T-helper 17 cell (primary cell): Measurements from ENCODE around the gene IL1R2. TPM values are rescaled to one million over a fixed set of nuclear protein-coding genes. Genes with fewer than 3 reads are reported as not detected.
"Not testable (repeated sequence)": the region's sequence is repeated elsewhere in the genome, so short reads cannot be mapped to it uniquely, and the experiment has no call there.

Source experiments
- ATAC-seq: fragments of 150-1000 bp; cut with Tn5 transposase; 2 replicates; pipeline ENCODE4 v1.10.0; 2021; ENCODE audit warnings: mild to moderate bottlenecking, moderate library complexity
- DNase-seq, 3 donors: peaks; one replicate each; pipeline versions ENCODE4 v3.0.0 to v3.0.0-alpha.2; 2020 to 2021
- H3K9me3 ChIP-seq: one replicate; pipeline ENCODE4 v1.7.0; 2013; ENCODE audit warnings: low read length, mild to moderate bottlenecking; ENCODE audit not compliant: control insufficient read depth, poor library complexity, severe bottlenecking
- H3K27ac Mint-ChIP-seq: one replicate; pipeline ENCODE4 v1.8.0; 2022; ENCODE audit warnings: mild to moderate bottlenecking, moderate library complexity, mixed read lengths
- H3K27me3 Mint-ChIP-seq: one replicate; pipeline ENCODE4 v1.8.0; 2022; ENCODE audit warnings: mixed read lengths
- H3K36me3 Mint-ChIP-seq: one replicate; pipeline ENCODE4 v1.8.0; 2022; ENCODE audit warnings: low read depth, mixed read lengths
- H3K4me1 Mint-ChIP-seq: one replicate; pipeline ENCODE4 v1.8.0; 2022; ENCODE audit warnings: mild to moderate bottlenecking, mixed read lengths
- H3K4me3 Mint-ChIP-seq: one replicate; pipeline ENCODE4 v1.8.0; 2022; ENCODE audit warnings: mild to moderate bottlenecking, moderate library complexity, mixed read lengths
- total RNA-seq, 4 donors: library from RNA in 2 of 4; stranded (reverse) in 2 of 4; gene quantifications; one replicate each; pipeline ENCODE4 v1.2.3 and lab custom pipeline; 2022 to 2026

IL1R2 gene
- total RNA-seq, 2 donors from 2014 or later, result 1.1 to 1.9 TPM

DNA sequence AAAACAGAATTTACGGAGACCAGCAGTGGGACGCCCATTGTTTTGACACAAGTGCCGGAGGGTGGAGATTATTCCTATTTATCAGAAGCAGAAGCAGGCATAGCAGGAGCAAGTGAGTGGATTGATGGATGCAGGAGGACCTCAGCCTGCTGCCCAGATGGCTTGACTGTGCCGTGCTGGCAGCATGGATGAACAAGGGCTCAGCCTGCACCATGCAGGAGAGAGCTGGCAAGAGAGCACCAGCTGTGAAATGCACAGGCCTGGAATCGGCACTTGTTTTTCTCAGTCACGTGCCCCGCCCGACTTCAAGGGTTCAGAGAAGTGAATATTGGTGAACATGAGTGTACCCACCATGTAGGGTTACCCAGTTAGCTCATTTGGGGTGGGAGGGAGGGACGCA lies 4.0 kb downstream of the IL1R2 start:
- Mint-ChIP-seq H3K4me3 (no peak overlapping the region), H3K36me3 (peaks cover 5% of the 10 kb centered on the region), H3K27ac (no peak overlapping the region), H3K4me1 (peaks cover 10% of the 10 kb centered on the region), H3K27me3 (peaks cover 51% of the 10 kb centered on the region)
- ATAC-seq (no peak), DNase-seq (no peak)
- H3K9me3 ChIP-seq, result no peaks in the 10 kb centered on the region

- peaks cover 9% of the 10 kb centered on the region for H3K4me1 Mint-ChIP-seq
- ATAC-seq, result no peak
- no peak overlapping the region for H3K4me3 Mint-ChIP-seq
- H3K9me3 ChIP-seq, result no peaks in the 10 kb centered on the region
- no peak for DNase-seq
- H3K27ac Mint-ChIP-seq, result no peak overlapping the region
- peaks cover under 1% of the 10 kb centered on the region for H3K36me3 Mint-ChIP-seq
- peaks cover 43% of the 10 kb centered on the region for H3K27me3 Mint-ChIP-seq
Observed at GRCh38 chr2:101998556-101998895, 6.8 kb downstream of the IL1R2 start.

DNA sequence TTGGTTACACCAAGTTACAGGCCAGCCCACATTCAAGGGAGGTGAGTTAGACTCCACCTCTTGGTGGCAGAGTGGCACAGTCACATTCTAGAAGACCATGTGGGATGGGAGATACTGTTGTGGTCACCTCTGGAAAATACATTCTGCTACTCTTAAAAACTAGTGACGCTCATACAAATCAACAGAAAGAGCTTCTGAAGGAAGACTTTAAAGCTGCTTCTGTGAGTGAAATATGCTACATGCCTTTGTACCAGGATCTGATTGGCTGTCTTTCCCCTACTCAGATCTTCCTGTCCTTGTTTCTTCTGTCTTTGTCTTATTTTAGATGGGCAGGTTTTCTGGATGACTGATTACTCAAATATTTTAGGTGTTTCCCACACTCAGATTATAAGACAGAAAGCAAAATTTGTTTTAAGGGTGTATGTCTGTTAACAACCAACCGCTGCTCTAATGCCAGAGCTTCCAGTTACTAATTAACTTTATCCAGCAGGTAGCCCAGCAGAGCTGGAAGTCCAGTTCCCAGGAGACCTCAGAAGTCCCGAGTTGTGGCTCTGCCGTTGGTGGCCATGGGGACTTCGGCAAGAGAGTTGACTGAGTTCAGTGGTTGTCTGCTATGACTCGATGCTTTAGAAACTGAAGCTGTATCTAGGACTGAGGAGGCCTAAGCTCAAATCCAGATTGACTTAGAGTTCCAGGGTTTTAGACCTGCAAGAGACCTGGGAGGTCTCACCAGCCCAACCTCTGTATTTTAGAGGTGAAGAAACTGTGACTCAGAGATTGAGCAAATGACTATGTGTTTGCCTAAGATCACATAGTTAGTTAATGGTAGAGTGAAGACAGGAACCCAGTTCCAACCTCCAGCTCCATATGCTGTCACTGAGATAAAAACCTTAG lies 7.4 kb downstream of the IL1R2 start:
- Mint-ChIP-seq H3K36me3 (no peaks in the 10 kb centered on the region), H3K4me3 (no peak overlapping the region), H3K27me3 (peaks cover 40% of the 10 kb centered on the region), H3K27ac (no peak overlapping the region), H3K4me1 (peaks cover 7% of the 10 kb centered on the region)
- H3K9me3 ChIP-seq, result no peaks in the 10 kb centered on the region
- DNase-seq, result no peak
- ATAC-seq, result peak; percentile 66

DNA sequence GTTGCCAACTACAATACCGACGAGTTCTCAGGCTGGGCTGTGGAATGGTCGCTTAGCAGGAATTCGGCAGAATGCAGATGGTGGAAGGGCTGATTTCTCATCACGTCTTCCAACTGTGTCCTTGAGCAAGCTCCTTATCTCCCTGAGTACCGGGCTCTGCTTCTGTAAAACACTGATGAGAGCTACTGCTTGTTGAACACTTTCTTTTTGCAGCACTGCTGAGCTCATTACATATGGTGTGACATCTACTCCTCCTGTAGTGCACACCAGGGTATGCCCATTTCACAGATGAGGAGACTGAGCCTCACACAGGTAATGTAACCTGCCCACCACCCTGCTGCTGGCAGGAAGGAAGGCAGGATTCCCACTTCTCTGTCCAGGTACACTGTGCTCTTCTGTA lies 8.3 kb downstream of the IL1R2 start:
- H3K9me3 ChIP-seq, result no peaks in the 10 kb centered on the region
- no peak for DNase-seq
- Mint-ChIP-seq H3K4me1 (peaks cover 6% of the 10 kb centered on the region), H3K36me3 (no peaks in the 10 kb centered on the region), H3K27me3 (peaks cover 32% of the 10 kb centered on the region), H3K4me3 (no peak overlapping the region), H3K27ac (no peak overlapping the region)
- no peak for ATAC-seq

DNA sequence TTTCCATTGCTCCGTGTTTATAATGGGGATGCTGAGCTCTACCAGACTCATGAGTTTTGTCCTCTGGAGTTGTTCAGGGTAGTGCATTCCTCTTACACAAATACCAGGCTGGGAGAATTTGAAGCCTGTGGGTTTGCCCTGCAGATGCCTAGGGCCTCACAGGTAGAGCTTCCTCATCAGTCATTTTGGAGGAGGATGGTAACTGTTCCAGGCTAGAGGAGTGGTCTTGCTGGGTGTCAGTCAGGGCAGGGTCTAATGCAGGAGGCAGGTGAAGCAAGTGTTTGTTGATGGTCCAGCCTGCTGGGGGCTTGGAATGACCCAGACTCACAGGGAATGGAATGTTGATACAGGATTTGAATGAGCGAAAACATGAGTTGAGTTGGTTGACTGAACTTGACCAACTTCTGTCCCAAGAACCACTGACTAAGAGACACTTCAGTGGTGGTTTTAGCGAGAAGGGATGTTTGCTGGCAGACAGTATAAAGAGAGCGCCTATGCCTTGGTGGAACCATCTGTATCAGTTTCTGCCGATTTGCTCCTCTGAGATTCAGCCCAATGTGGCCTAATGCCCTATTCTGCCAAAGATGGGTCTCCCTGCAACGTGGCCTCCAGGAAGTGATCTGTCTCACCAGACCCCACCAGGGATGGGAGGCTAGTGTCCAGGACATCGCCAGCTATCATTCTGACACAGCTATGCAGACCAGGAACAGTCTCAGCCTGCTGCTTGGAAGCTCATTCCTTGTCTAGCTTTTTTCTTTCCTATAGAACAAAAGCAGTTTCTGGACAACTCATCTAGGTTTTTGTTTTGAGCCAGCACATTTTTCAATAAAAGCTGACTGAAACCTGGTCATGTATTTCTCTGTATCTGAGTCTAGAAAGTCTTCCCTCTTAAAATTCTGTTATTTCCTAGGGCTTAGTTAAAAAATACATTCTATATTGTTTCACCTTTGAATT lies 9.3 kb downstream of the IL1R2 start:
- Mint-ChIP-seq H3K36me3 (no peaks in the 10 kb centered on the region), H3K4me3 (no peak overlapping the region), H3K27me3 (peaks cover 34% of the 10 kb centered on the region), H3K27ac (no peak overlapping the region), H3K4me1 (peaks cover 6% of the 10 kb centered on the region)
- no peaks in the 10 kb centered on the region for H3K9me3 ChIP-seq
- DNase-seq, result no peak
- ATAC-seq, result no peak

- peaks cover 41% of the 10 kb centered on the region for H3K27me3 Mint-ChIP-seq
- H3K27ac Mint-ChIP-seq, result no peak overlapping the region
- H3K9me3 ChIP-seq, result no peaks in the 10 kb centered on the region
- H3K36me3 Mint-ChIP-seq, result no peaks in the 10 kb centered on the region
- DNase-seq (no peak), ATAC-seq (no peak)
- H3K4me3 Mint-ChIP-seq, result no peak overlapping the region
- H3K4me1 Mint-ChIP-seq, result peaks cover 9% of the 10 kb centered on the region
Observed at GRCh38 chr2:102001767-102002142, 10.0 kb downstream of the IL1R2 start.

- Mint-ChIP-seq H3K4me3 (no peak overlapping the region), H3K36me3 (no peaks in the 10 kb centered on the region), H3K27me3 (peaks cover 36% of the 10 kb centered on the region), H3K27ac (no peak overlapping the region), H3K4me1 (peaks cover 13% of the 10 kb centered on the region)
- no peaks in the 10 kb centered on the region for H3K9me3 ChIP-seq
- DNase-seq, result no peak
- no peak for ATAC-seq
Observed at GRCh38 chr2:102002228-102002627, 10.5 kb downstream of the IL1R2 start.

GRCh38 chr2:102002909-102003308 lies 11.1 kb downstream of the IL1R2 start:
- Mint-ChIP-seq H3K27me3 (peaks cover 35% of the 10 kb centered on the region), H3K4me1 (peaks cover 13% of the 10 kb centered on the region)
- not testable (repeated sequence) for ATAC-seq, H3K36me3 Mint-ChIP-seq, H3K9me3 ChIP-seq, H3K27ac Mint-ChIP-seq, H3K4me3 Mint-ChIP-seq, DNase-seq

- ATAC-seq (no peak), DNase-seq (no peak)
- peaks cover 33% of the 10 kb centered on the region for H3K27me3 Mint-ChIP-seq
- H3K36me3 Mint-ChIP-seq, result peaks cover 2% of the 10 kb centered on the region
- H3K4me1 Mint-ChIP-seq, result peaks cover 12% of the 10 kb centered on the region
- H3K27ac Mint-ChIP-seq, result no peak overlapping the region
- H3K9me3 ChIP-seq, result no peaks in the 10 kb centered on the region
- no peak overlapping the region for H3K4me3 Mint-ChIP-seq
Observed at GRCh38 chr2:102003696-102004095, 11.9 kb downstream of the IL1R2 start.

- Mint-ChIP-seq H3K27ac (no peak overlapping the region), H3K36me3 (peaks cover 2% of the 10 kb centered on the region), H3K4me1 (peaks cover 8% of the 10 kb centered on the region), H3K27me3 (peaks cover 36% of the 10 kb centered on the region), H3K4me3 (no peak overlapping the region)
- ATAC-seq, result no peak
- no peak for DNase-seq
- no peaks in the 10 kb centered on the region for H3K9me3 ChIP-seq
Observed at GRCh38 chr2:102004581-102004980, 12.8 kb downstream of the IL1R2 start.

GRCh38 chr2:102005449-102005848 lies 13.7 kb downstream of the IL1R2 start:
- Mint-ChIP-seq H3K4me1 (peaks cover 8% of the 10 kb centered on the region), H3K36me3 (peaks cover 2% of the 10 kb centered on the region), H3K27ac (no peak overlapping the region), H3K4me3 (no peak overlapping the region), H3K27me3 (peaks cover 38% of the 10 kb centered on the region)
- no peaks in the 10 kb centered on the region for H3K9me3 ChIP-seq
- ATAC-seq (no peak), DNase-seq (no peak)

- Mint-ChIP-seq H3K4me3 (peak overlapping the region; percentile 74), H3K27me3 (peaks cover 39% of the 10 kb centered on the region), H3K27ac (peak overlapping the region; percentile 45), H3K4me1 (peaks cover 14% of the 10 kb centered on the region), H3K36me3 (peaks cover 4% of the 10 kb centered on the region)
- no peaks in the 10 kb centered on the region for H3K9me3 ChIP-seq
- ATAC-seq, result peak; percentile 83
- DNase-seq, result peak in 1 of 3 donors; percentile 26
Observed at GRCh38 chr2:102005989-102006885, 14.5 kb downstream of the IL1R2 start.
